HCT116 (cell line): Measurements from ENCODE around the gene RHBDD2. TPM values are rescaled to one million over a fixed set of nuclear protein-coding genes. Genes with fewer than 3 reads are reported as not detected.

Experiments used
- ATAC-seq: fragments of 200-7000 bp; cut with Tn5 transposase; 2 replicates; pipeline ENCODE4 v1.9.1; 2020; ENCODE audit warnings: mild to moderate bottlenecking, moderate library complexity
- BruUV-seq: library from RNA; stranded (reverse); fragments of 400-500 nt; replicated peaks from 2 replicates; lab custom pipeline; 2021; lab: Mats Ljungman, UMichigan
- CTCF ChIA-PET: fragments of 300-600 bp; sonication (Branson Sonifier 250); formaldehyde crosslinking; loops from one replicate; lab custom pipeline; 2021; ENCODE audit warnings: antibody characterized with exemption; lab: Charles Lee
- POLR2A ChIA-PET: fragments of 300-600, 350-600 bp; sonication (Branson Sonifier 250); formaldehyde crosslinking; loops from one replicate; lab custom pipeline; 2021; ENCODE audit warnings: antibody characterized with exemption; lab: Charles Lee
- RAD21 ChIA-PET, 2 experiments: fragments of 300-600 bp; sonication (Branson Sonifier 250); formaldehyde crosslinking; loops; one replicate each; lab custom pipeline; 2023; ENCODE audit warnings: low total read pairs in 2 of 2; ENCODE audit not compliant: uncharacterized antibody in 2 of 2, unreplicated experiment in 2 of 2, low non-redundant PET in 1 of 2; lab: Charles Lee
- DNase-seq: peaks from one replicate; pipeline ENCODE4 v3.0.0-alpha.2; 2010; ENCODE audit warnings: low read depth, low spot score
- H2AFZ ChIP-seq: fragments of 200-600 bp; shearing (Covaris generic), sonication (generic); 2 replicates; pipeline ENCODE4 v1.6.1; 2017; ENCODE audit warnings: low read depth, mixed run types, mixed read lengths, antibody characterized with exemption, low read length; ENCODE audit not compliant: poor library complexity, severe bottlenecking
- H3K27ac ChIP-seq: 2 replicates; pipeline ENCODE4 v1.5.1; 2012; ENCODE audit warnings: low read depth, low read length
- H3K27me3 ChIP-seq: fragments of 200-600 bp; sonication (generic); 2 replicates; pipeline ENCODE4 v1.6.1; 2016; ENCODE audit warnings: mixed run types, low read length, mixed read lengths; ENCODE audit not compliant: insufficient read depth
- H3K36me3 ChIP-seq, 2 experiments: fragments of 200-500 bp in 1 of 2; fragments of 200-600 bp in 1 of 2; sonication (Bioruptor generic) in 1 of 2; sonication (generic) in 1 of 2; 2 replicates each; pipeline versions ENCODE4 v1.5.1 to v1.6.1; 2014 to 2016; ENCODE audit warnings: low read length in 2 of 2, inconsistent platforms in 1 of 2, mixed read lengths in 1 of 2, mixed run types in 1 of 2; ENCODE audit not compliant: insufficient read depth in 2 of 2, control insufficient read depth in 1 of 2
- H3K4me1 ChIP-seq, 2 experiments: fragments of 200-600 bp in 1 of 2; sonication (generic) in 1 of 2; 2 replicates each; pipeline versions ENCODE4 v1.5.1 to v1.6.1; 2012 to 2017; ENCODE audit warnings: low read length in 2 of 2, inconsistent platforms in 1 of 2, mild to moderate bottlenecking in 1 of 2, mixed read lengths in 1 of 2, mixed run types in 1 of 2, moderate library complexity in 1 of 2; ENCODE audit not compliant: insufficient read depth in 2 of 2, control insufficient read depth in 1 of 2
- H3K4me2 ChIP-seq: fragments of 200-600 bp; sonication (generic); 2 replicates; pipeline ENCODE4 v1.6.1; 2017; ENCODE audit warnings: mixed run types, low read length, mixed read lengths
- H3K4me3 ChIP-seq, 2 experiments: fragments of 200-600 bp in 1 of 2; sonication (generic) in 1 of 2; replicated peaks in 1 of 2; 2 replicates each; pipeline ENCODE4 v1.5.1; 2011 to 2016; ENCODE audit warnings: low read length in 2 of 2, control low read depth in 1 of 2, low read depth in 1 of 2, mild to moderate bottlenecking in 1 of 2, mixed read lengths in 1 of 2, mixed run types in 1 of 2
- H3K79me2 ChIP-seq: fragments of 200-600 bp; sonication (generic); 2 replicates; pipeline ENCODE4 v1.6.1; 2017; ENCODE audit warnings: mild to moderate bottlenecking, mixed run types, low read length, moderate library complexity, mixed read lengths; ENCODE audit not compliant: insufficient read depth
- H3K9ac ChIP-seq: fragments of 200-600 bp; sonication (generic); 2 replicates; pipeline ENCODE4 v1.6.1; 2016; ENCODE audit warnings: low read length, mixed read lengths
- H3K9me2 ChIP-seq: fragments of 200-600 bp; sonication (generic), shearing (Covaris generic); 2 replicates; pipeline ENCODE4 v1.6.1; 2017; ENCODE audit warnings: mixed run types, mild to moderate bottlenecking, moderate library complexity; ENCODE audit not compliant: insufficient read depth
- H3K9me3 ChIP-seq, 2 experiments: fragments of 200-500 bp in 1 of 2; fragments of 200-600 bp in 1 of 2; sonication (Bioruptor generic) in 1 of 2; sonication (generic) in 1 of 2; 2 replicates each; pipeline ENCODE4 v1.6.1; 2014 to 2017; ENCODE audit warnings: low read length in 2 of 2, mixed read lengths in 2 of 2, inconsistent platforms in 1 of 2, low read depth in 1 of 2, mild to moderate bottlenecking in 1 of 2, mixed run types in 1 of 2, moderate library complexity in 1 of 2; ENCODE audit not compliant: control insufficient read depth in 1 of 2, insufficient read depth in 1 of 2
- H4K20me1 ChIP-seq: fragments of 200-600 bp; sonication (generic), shearing (Covaris generic); 2 replicates; pipeline ENCODE4 v1.6.1; 2017; ENCODE audit warnings: mixed run types, mild to moderate bottlenecking, moderate library complexity; ENCODE audit not compliant: insufficient read depth
- CBX3 ChIP-seq: IDR thresholded peaks from 2 replicates; pipeline ENCODE4 v1.6.1; 2012; ENCODE audit warnings: low read depth
- ELF1 ChIP-seq: IDR thresholded peaks from 2 replicates; pipeline ENCODE4 v1.6.1; 2012; ENCODE audit warnings: low read depth, borderline replicate concordance
- EZH2phosphoT487 ChIP-seq: fragments of 200-600 bp; IDR thresholded peaks from 2 replicates; pipeline ENCODE4 v1.6.1; 2018; ENCODE audit warnings: antibody characterized with exemption, borderline replicate concordance
- FOSL1 ChIP-seq: IDR thresholded peaks from 2 replicates; pipeline ENCODE4 v1.6.1; 2012; ENCODE audit warnings: low read depth
- JUND ChIP-seq: IDR thresholded peaks from 2 replicates; pipeline ENCODE4 v1.6.1; 2012
- POLR2A ChIP-seq: IDR thresholded peaks from 2 replicates; pipeline ENCODE4 v1.7.0; 2011; ENCODE audit warnings: borderline replicate concordance; ENCODE audit not compliant: insufficient read depth, insufficient read length; ENCODE audit errors: extremely low read depth
- POLR2AphosphoS5 ChIP-seq: IDR thresholded peaks from 2 replicates; pipeline ENCODE4 v1.6.1; 2011; ENCODE audit warnings: mild to moderate bottlenecking, low read depth, low read length, moderate library complexity
- RAD21 ChIP-seq: IDR thresholded peaks from 2 replicates; pipeline ENCODE4 v1.6.1; 2012; ENCODE audit warnings: low read depth, mild to moderate bottlenecking
- SIN3A ChIP-seq: IDR thresholded peaks from 2 replicates; pipeline ENCODE4 v1.6.1; 2012; ENCODE audit warnings: low read depth
- ZFX ChIP-seq: fragments of 450-650 bp; IDR thresholded peaks from 2 replicates; pipeline ENCODE4 v1.6.1; 2017
- intact Hi-C: fragments of 100-400 bp; cut with micrococcal nuclease; formaldehyde crosslinking; loops from 2 replicates; pipeline ENCODE4 v1.10.0; 2022
- total RNA-seq: library from RNA; stranded (reverse); gene quantifications from one replicate; pipeline ENCODE4 v1.2.1, GENCODE V29; 2021; ENCODE audit not compliant: unreplicated experiment
- TF ChIP-seq, protein P1 (sequence below): IDR thresholded peaks from 2 replicates; pipeline ENCODE4 v1.6.1; 2012
- TF ChIP-seq, protein P2 (sequence below): IDR thresholded peaks from 2 replicates; pipeline ENCODE4 v1.6.1; 2012; ENCODE audit warnings: low read depth
- TF ChIP-seq, protein P3 (sequence below): IDR thresholded peaks from 2 replicates; pipeline ENCODE4 v1.6.1; 2012
- TF ChIP-seq, protein P4 (sequence below), 3 experiments: fragments of 200-600 bp in 1 of 3; sonication (generic) in 1 of 3; IDR thresholded peaks in 2 of 3; conservative IDR thresholded peaks in 1 of 3; 2 replicates each; pipeline ENCODE4 v1.5.1; 2012 to 2017; ENCODE audit warnings: low read depth in 2 of 3, low read length in 2 of 3, antibody characterized with exemption in 1 of 3, borderline replicate concordance in 1 of 3, control low read depth in 1 of 3, mild to moderate bottlenecking in 1 of 3, mixed read lengths in 1 of 3, mixed run types in 1 of 3, moderate library complexity in 1 of 3; ENCODE audit not compliant: insufficient read depth in 1 of 3

Gene RHBDD2
- total RNA-seq, 1 experiment from 2014 or later: 42.9 TPM

DNA sequence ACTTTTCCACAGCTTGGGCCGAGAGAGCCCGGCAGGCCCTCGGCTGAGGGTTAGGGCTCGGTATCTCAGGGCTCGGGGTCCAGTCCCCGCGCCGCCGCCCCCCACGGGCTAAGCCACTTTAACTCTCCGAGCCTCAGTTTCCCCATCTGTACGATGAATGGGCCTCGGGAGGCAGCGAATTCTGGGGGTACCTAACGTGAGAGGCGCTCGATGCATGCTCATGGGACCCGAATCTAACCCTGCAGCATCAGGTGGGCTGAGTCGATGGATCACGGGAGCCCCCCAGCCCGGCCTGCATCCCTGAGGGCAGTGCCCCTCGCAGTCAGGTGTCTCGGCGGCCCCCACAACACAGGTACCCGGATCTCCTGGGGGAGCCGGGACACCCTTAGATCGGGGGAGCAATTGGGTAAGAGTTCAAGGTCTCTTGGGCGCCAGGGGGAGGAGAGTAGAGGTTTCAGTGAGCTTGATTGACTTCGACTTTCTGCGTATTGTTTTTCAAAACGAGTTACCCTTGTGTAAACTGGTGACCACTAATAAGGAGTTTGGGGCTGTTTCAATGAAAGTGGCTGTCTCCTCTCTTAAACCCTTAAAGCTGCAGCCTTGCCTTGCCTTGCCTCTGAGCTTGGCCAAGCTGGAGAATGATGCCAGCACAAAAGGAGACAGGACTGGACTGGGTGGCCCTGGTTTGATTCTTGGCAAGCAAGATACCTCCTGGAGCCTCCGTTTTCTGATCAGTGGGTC, 36.8 kb downstream of the RHBDD2 start:
- Histone ChIP-seq H3K9me3 (no peaks in the 10 kb centered on the region), H3K9me2 (no peaks in the 10 kb centered on the region), H3K4me1 (peaks cover 16 to 39% of the 10 kb centered on the region in 2 experiments), H3K79me2 (peaks cover 47% of the 10 kb centered on the region), H3K27ac (peak overlapping the region; percentile 68), H3K36me3 (no peaks in the 10 kb centered on the region), H4K20me1 (no peaks in the 10 kb centered on the region), H2AFZ (no peak overlapping the region), H3K9ac (peak overlapping the region; percentile 94), H3K27me3 (no peaks in the 10 kb centered on the region), H3K4me2 (peak overlapping the region; percentile 95), H3K4me3 (peak overlapping the region; percentile 94 to 98)
- DNase-seq (no peak), ATAC-seq (no peak)
- intact Hi-C loops: loop anchor here (2.0 kb wide), 1 partner anchor 37 kb away; the partner anchor contains the start of gene RHBDD2
- ChIA-PET CTCF (no interaction called here), POLR2A (interaction anchor here (0.8 to 3.8 kb wide), 13 partner anchors 8 to 153 kb away, joined by 3 to 21 read pairs (median 5); no protein-coding TSS in a partner anchor), RAD21 (no interaction called here)
- no TSS peak for BruUV-seq
- TF ChIP-seq, protein P1, sequence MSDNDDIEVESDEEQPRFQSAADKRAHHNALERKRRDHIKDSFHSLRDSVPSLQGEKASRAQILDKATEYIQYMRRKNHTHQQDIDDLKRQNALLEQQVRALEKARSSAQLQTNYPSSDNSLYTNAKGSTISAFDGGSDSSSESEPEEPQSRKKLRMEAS: no peak
- TF ChIP-seq RAD21: 0 out of 2 replicates have a peak, but pooled peaks have one; percentile 0

DNA sequence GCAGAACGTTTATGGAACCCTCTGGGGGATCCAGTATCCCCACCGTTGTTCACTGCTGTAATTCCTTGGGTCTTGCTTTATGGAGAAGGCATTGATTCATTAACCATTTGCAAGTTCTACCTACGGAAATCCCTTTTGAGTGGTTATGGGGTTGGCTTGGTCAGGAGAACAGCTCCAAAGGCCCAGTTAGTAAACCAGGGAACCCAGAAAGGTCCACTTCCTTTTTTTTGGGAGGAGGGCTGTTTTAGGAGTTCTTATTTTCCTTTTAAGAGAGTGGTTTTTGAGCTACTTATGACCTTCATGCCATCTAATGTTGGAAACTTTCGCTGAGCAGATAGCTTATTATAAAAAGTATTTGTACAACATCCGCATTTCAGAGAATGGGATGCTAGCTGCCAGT, 37.4 kb downstream of the RHBDD2 start:
- ChIA-PET POLR2A (interaction anchor here (0.8 to 3.8 kb wide), 13 partner anchors 7 to 154 kb away, joined by 3 to 21 read pairs (median 5); no protein-coding TSS in a partner anchor), RAD21 (no interaction called here), CTCF (no interaction called here)
- DNase-seq (no peak), ATAC-seq (no peak)
- peak overlapping the region; percentile 94 for H3K9ac ChIP-seq
- H3K4me1 ChIP-seq: peaks cover 22 to 43% of the 10 kb centered on the region in 2 experiments
- BruUV-seq: no TSS peak
- H3K27ac ChIP-seq: no peak overlapping the region
- intact Hi-C loops: no loop called here
- H2AFZ ChIP-seq: no peak overlapping the region
- no peaks in the 10 kb centered on the region for H3K36me3 ChIP-seq
- H3K4me3 ChIP-seq: peak overlapping the region; percentile 94 to 98
- H3K9me2 ChIP-seq: no peaks in the 10 kb centered on the region
- no peaks in the 10 kb centered on the region for H4K20me1 ChIP-seq
- H3K79me2 ChIP-seq: peaks cover 53% of the 10 kb centered on the region
- H3K4me2 ChIP-seq: peak overlapping the region; percentile 95
- H3K27me3 ChIP-seq: no peaks in the 10 kb centered on the region
- H3K9me3 ChIP-seq: no peaks in the 10 kb centered on the region
- TF ChIP-seq CBX3 (no peak), POLR2AphosphoS5 (no peak), JUND (no peak), EZH2phosphoT487 (no peak), ZFX (no peak), ELF1 (no peak), POLR2A (no peak), RAD21 (no peak), SIN3A (no peak), FOSL1 (no peak)
- TF ChIP-seq, protein P2, sequence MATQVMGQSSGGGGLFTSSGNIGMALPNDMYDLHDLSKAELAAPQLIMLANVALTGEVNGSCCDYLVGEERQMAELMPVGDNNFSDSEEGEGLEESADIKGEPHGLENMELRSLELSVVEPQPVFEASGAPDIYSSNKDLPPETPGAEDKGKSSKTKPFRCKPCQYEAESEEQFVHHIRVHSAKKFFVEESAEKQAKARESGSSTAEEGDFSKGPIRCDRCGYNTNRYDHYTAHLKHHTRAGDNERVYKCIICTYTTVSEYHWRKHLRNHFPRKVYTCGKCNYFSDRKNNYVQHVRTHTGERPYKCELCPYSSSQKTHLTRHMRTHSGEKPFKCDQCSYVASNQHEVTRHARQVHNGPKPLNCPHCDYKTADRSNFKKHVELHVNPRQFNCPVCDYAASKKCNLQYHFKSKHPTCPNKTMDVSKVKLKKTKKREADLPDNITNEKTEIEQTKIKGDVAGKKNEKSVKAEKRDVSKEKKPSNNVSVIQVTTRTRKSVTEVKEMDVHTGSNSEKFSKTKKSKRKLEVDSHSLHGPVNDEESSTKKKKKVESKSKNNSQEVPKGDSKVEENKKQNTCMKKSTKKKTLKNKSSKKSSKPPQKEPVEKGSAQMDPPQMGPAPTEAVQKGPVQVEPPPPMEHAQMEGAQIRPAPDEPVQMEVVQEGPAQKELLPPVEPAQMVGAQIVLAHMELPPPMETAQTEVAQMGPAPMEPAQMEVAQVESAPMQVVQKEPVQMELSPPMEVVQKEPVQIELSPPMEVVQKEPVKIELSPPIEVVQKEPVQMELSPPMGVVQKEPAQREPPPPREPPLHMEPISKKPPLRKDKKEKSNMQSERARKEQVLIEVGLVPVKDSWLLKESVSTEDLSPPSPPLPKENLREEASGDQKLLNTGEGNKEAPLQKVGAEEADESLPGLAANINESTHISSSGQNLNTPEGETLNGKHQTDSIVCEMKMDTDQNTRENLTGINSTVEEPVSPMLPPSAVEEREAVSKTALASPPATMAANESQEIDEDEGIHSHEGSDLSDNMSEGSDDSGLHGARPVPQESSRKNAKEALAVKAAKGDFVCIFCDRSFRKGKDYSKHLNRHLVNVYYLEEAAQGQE: no peak
- TF ChIP-seq, protein P3, sequence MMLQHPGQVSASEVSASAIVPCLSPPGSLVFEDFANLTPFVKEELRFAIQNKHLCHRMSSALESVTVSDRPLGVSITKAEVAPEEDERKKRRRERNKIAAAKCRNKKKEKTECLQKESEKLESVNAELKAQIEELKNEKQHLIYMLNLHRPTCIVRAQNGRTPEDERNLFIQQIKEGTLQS: no peak
- TF ChIP-seq, protein P4, sequence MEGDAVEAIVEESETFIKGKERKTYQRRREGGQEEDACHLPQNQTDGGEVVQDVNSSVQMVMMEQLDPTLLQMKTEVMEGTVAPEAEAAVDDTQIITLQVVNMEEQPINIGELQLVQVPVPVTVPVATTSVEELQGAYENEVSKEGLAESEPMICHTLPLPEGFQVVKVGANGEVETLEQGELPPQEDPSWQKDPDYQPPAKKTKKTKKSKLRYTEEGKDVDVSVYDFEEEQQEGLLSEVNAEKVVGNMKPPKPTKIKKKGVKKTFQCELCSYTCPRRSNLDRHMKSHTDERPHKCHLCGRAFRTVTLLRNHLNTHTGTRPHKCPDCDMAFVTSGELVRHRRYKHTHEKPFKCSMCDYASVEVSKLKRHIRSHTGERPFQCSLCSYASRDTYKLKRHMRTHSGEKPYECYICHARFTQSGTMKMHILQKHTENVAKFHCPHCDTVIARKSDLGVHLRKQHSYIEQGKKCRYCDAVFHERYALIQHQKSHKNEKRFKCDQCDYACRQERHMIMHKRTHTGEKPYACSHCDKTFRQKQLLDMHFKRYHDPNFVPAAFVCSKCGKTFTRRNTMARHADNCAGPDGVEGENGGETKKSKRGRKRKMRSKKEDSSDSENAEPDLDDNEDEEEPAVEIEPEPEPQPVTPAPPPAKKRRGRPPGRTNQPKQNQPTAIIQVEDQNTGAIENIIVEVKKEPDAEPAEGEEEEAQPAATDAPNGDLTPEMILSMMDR (IDR thresholded peaks at IDR 0.05 in 2 of 3, conservative IDR thresholded peaks at IDR 0.05 in 1 of 3; ENCODE audit: borderline replicate concordance in 1 of 3, insufficient read depth in 1 of 3, low read depth in 2 of 3, low read length in 2 of 3): no peak
